Activated T-cell treated with anti-CD3 and anti-CD28 coated beads, Interleukin-2, amount 50 U/mL, for 24 hours (primary cell): Measurements from ENCODE around the gene ENTPD8.
A peak's percentile ranks its signal among the peaks of the same experiment; 100 is the strongest.
"Not testable (repeated sequence)": the region's sequence is repeated elsewhere in the genome, so short reads cannot be mapped to it uniquely, and the experiment has no call there.

ENCODE experiments used
- DNase-seq: peaks from one replicate; pipeline ENCODE4 v3.0.0-alpha.2; 2020
- H3K27ac Mint-ChIP-seq: 2 replicates; pipeline ENCODE4 v1.8.0; 2020; ENCODE audit warnings: mild to moderate bottlenecking, mixed read lengths
- H3K27me3 Mint-ChIP-seq: 2 replicates; pipeline ENCODE4 v1.8.0; 2020; ENCODE audit warnings: mixed read lengths
- H3K36me3 Mint-ChIP-seq: 2 replicates; pipeline ENCODE4 v1.8.0; 2020; ENCODE audit warnings: low read depth, mixed read lengths
- H3K4me1 Mint-ChIP-seq: 2 replicates; pipeline ENCODE4 v1.8.0; 2020; ENCODE audit warnings: low read depth, mixed read lengths
- H3K4me3 Mint-ChIP-seq: 2 replicates; pipeline ENCODE4 v1.8.0; 2020; ENCODE audit warnings: mild to moderate bottlenecking, moderate library complexity, mixed read lengths
- H3K9me3 Mint-ChIP-seq: 2 replicates; pipeline ENCODE4 v1.8.0; 2020; ENCODE audit warnings: mixed read lengths

The ENTPD8 gene

DNA sequence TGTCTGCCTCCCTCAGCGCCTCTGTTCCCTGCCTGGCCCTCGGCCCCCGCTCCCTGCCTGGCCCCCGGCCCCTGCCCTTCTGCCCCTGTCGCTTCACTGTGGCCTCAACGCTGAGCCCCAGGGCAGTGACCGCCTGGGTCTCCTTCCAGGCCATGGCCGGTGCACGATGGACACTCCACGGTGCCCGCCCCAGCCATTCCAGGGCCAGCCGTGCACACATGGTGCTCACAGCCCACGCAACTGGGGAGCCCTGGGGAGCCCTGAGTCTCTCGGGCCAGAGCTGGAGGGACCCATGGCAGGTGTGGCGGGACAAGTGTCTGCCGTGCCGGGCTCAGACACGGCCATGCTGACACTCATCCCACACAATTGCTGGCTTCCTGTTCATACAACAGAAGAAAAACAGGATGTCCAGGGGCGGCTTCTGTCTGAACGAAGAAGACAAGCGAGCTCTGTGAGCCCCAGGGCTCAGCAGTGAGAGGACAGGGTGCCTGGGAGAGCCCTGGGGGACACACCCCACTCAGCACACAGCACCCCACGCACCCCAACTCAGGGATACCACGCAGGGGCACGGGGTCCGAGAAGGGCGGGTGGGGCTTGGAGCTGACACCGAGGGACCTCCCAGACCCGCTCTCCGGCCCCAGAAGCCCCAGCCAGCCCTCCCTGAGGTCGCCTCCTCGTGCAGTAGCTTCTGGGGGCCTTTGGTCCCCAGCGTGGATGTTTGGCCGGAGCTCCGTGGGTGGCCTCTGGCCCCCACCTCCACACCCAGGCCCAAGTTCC lies 53.9 kb downstream of the ENTPD8 start:
- H3K27ac Mint-ChIP-seq = peak overlapping the region; percentile 95
- peaks cover 23% of the 10 kb centered on the region for H3K4me1 Mint-ChIP-seq
- H3K27me3 Mint-ChIP-seq = no peaks in the 10 kb centered on the region
- H3K36me3 Mint-ChIP-seq = no peaks in the 10 kb centered on the region
- peak overlapping the region; percentile 48 for H3K4me3 Mint-ChIP-seq
- DNase-seq = peak; percentile 76
- no peaks in the 10 kb centered on the region for H3K9me3 Mint-ChIP-seq

DNA sequence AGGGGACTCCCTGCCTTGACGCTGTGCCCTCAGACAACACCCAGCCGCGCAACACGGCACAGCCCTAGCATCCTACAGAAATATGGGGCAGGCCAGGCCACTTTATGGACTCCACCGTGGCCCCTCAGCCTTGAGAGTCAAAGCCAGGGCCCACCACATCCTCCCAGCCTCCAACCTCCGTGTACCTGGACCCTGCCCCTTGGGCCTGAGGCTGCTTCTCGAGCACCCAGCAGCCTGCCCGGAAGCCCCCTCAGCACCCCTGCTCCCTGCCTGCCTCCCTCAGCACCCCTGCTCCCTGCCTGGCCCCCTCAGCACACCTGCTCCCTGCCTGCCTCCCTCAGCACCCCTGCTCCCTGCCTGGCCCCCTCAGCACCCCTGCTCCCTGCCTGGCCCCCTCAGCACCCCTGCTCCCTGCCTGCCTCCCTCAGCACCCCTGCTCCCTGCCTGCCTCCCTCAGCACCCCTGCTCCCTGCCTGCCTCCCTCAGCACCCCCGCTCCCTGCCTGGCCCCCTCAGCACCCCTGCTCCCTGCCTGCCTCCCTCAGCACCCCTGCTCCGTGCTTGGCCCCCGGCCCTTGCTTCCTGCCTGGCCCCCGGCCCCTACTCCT lies 54.5 kb downstream of the ENTPD8 start:
- Mint-ChIP-seq H3K27ac (peak overlapping the region; percentile 95), H3K4me1 (peaks cover 23% of the 10 kb centered on the region)
- H3K36me3 Mint-ChIP-seq, H3K27me3 Mint-ChIP-seq, DNase-seq, H3K4me3 Mint-ChIP-seq, H3K9me3 Mint-ChIP-seq: not testable (repeated sequence)

DNA sequence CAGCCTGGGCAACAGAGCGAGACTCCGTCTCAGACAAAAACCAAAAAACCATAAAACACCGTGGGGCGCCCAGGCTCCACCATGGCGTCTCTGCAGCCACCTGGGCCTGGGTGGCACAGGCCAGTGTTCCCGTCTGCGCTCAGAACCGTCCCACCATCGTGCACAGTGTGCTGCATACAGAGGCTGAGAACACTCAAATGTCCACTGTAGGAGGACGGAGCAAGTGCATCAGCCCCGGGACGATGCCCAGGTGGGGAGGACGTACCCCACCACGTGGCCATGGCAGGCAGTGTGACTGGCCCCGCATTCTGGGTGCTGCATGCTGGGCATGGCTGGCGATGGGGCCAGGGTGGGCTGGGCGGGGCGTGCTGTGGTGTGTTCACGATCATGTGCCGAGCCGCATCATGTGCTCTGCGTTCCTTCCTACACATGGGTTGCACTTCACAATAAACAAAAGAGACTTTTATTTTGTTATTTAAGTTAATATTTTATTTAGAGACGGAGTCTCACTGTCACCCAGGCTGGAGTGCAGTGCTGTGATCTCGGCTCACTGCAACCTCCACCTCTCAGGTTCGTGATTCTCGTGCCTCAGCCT lies 56.0 kb downstream of the ENTPD8 start:
- Mint-ChIP-seq H3K27ac (no peak overlapping the region), H3K4me3 (no peak overlapping the region)

More for the DNA sequence above, 56.0 kb downstream of the ENTPD8 start:
- H3K9me3 Mint-ChIP-seq = no peaks in the 10 kb centered on the region
- no peaks in the 10 kb centered on the region for H3K36me3 Mint-ChIP-seq
- peaks cover 20% of the 10 kb centered on the region for H3K4me1 Mint-ChIP-seq
- no peaks in the 10 kb centered on the region for H3K27me3 Mint-ChIP-seq
- DNase-seq = no peak
